ENCODE data around the gene KHDRBS2.

DNA sequence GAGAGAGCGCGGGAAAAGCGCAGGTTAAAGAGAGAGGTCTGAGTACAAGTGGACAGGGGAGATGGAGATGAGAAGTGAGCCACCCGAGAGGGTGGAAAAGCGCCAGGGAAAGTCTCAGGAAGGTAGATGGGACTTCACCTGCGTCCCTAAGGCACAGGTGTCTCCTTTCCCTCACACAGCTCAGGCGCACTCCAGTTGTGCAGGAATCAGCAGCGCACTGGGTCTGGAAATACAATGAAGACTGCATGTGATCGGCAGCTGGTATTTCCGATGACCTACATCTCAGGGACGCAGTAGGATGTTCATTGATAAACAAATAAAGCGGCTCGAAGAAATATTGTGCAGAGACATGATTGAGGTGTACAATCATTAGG is 432 bp upstream of the KHDRBS2 start:
- TF ChIP-seq POLR2AphosphoS5 (IDR thresholded peaks at IDR 0.05; ENCODE audit: insufficient read depth, low read depth, low read length) = no peak
- TF ChIP-seq EZH2 (IDR thresholded peaks at IDR 0.05; ENCODE audit: borderline replicate concordance, low read depth, low read length, severe bottlenecking) = no peak
- TF ChIP-seq, protein P1, sequence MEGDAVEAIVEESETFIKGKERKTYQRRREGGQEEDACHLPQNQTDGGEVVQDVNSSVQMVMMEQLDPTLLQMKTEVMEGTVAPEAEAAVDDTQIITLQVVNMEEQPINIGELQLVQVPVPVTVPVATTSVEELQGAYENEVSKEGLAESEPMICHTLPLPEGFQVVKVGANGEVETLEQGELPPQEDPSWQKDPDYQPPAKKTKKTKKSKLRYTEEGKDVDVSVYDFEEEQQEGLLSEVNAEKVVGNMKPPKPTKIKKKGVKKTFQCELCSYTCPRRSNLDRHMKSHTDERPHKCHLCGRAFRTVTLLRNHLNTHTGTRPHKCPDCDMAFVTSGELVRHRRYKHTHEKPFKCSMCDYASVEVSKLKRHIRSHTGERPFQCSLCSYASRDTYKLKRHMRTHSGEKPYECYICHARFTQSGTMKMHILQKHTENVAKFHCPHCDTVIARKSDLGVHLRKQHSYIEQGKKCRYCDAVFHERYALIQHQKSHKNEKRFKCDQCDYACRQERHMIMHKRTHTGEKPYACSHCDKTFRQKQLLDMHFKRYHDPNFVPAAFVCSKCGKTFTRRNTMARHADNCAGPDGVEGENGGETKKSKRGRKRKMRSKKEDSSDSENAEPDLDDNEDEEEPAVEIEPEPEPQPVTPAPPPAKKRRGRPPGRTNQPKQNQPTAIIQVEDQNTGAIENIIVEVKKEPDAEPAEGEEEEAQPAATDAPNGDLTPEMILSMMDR (IDR thresholded peaks at IDR 0.05; ENCODE audit: extremely low read depth in 1 of 2, insufficient read depth in 1 of 2, low read depth in 1 of 2, low read length in 2 of 2) = no peak
- TF ChIP-seq POLR2A (IDR thresholded peaks at IDR 0.05; ENCODE audit: low read depth, low read length) = no peak

Measured in endothelial cell of umbilical vein (primary cell).